Right lobe of liver (tissue), 4 donors: ENCODE data around the gene SIGLEC1.

Experiments
- POLR2A ChIP-seq: fragments of 450-650 bp; IDR thresholded peaks from one replicate; pipeline ENCODE4 v1.6.1; 2017; ENCODE audit warnings: antibody characterized with exemption, mild to moderate bottlenecking
- TF ChIP-seq, protein P1 (sequence below), 4 donors: fragments of 200-600 bp in 3 of 4; fragments of 450-650 bp in 1 of 4; IDR thresholded peaks; one replicate each; pipeline versions ENCODE4 v1.5.1 to v1.8.0; 2016 to 2022; ENCODE audit warnings: antibody characterized with exemption in 4 of 4, mild to moderate bottlenecking in 2 of 4
- donor health status: DM: no; HTN: no; CAD: no.
- donor health status: DM: no; HTN: no; CAD: no.
- donor health status: DM: no; HTN: yes; CAD: no.

DNA sequence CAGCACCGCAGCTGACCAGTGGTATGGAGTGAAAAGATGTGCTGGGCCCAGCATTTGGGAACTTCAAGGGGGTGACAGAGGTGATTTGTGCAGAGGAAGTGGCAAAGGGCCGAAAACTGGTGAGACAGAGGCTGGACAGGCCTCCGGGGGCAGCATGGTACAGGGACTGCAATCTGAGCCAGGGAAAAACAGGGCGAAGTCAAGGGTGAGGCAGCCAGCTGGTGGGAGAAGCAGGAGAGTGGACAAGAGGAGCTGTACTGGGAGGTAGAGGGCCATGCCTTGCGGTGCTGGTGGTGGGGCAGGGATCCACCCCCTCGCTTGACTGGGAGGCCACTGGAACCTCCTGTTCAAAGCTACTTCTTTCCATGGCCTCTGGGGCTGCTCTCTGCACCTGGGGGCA is 41.9 kb downstream of the SIGLEC1 start:
- TF ChIP-seq, protein P1, sequence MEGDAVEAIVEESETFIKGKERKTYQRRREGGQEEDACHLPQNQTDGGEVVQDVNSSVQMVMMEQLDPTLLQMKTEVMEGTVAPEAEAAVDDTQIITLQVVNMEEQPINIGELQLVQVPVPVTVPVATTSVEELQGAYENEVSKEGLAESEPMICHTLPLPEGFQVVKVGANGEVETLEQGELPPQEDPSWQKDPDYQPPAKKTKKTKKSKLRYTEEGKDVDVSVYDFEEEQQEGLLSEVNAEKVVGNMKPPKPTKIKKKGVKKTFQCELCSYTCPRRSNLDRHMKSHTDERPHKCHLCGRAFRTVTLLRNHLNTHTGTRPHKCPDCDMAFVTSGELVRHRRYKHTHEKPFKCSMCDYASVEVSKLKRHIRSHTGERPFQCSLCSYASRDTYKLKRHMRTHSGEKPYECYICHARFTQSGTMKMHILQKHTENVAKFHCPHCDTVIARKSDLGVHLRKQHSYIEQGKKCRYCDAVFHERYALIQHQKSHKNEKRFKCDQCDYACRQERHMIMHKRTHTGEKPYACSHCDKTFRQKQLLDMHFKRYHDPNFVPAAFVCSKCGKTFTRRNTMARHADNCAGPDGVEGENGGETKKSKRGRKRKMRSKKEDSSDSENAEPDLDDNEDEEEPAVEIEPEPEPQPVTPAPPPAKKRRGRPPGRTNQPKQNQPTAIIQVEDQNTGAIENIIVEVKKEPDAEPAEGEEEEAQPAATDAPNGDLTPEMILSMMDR (IDR thresholded peaks at IDR 0.05), result no peak
- TF ChIP-seq POLR2A, result no peak
